GM18520 (cell line): ENCODE data around the gene TEKT1.

Experiments
- ATAC-seq: cut with Tn5 transposase; IDR thresholded peaks from one replicate; pipeline ENCODE4 v1.9.1; 2021; ENCODE audit not compliant: unreplicated experiment

TEKT1 gene

DNA sequence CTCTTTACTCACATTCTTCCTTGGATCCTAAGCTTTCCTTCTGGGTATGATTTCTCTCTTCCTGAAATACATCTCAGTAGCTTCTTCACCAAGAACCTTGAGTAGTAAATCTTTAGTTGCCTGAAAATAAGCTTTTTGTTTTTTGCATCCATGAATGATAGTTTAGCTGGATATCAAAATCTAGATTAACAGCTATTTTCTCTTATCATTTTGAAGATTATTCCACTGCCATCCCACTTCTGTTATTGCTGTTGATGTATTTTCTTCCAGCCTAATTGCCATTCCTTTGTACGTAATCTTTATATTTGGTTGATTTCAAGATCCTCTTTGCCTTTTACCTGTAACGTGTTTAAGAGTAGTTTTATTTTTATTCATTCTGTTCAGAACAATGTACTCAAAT is 63.1 kb downstream of the TEKT1 start:
- ATAC-seq = no peak

DNA sequence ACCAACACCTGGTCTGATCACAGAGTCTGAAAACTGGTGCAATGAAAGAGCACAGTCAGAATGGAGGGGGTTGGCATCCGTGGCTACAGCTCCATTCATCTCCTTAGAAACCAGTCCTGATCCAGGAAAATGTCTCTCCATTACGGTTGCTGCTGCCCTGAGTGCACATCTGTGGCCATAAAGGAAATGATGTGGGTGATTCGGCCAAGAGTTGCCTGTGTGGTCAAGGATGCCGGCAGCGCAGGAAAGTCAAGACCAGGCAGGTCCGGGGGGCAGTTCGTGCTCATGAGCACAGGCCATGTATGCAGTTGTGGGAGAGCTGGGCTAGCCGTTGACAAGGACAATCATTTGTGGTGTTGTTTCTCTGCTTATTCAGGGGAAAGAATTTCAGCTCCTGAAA is 69.8 kb downstream of the TEKT1 start:
- ATAC-seq = no peak

DNA sequence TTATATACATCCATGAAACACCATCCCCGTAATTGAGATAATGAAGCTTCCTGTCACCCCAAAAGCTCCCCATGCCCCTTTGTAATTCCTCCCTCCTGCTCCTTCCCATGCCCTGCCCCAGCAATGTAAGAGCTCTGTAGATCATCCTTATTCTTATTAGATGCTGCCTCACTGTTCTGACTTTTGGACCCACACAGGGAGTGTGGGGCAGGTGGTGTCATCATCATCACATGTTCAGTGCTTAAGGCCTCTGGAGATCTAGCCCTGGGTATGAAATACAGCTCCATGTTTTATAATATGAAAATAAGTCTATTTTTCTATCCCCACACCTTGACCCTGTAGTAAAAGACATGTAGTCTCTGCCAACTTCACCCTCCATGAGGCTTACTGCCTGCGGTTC is 73.8 kb downstream of the TEKT1 start:
- ATAC-seq = no peak

DNA sequence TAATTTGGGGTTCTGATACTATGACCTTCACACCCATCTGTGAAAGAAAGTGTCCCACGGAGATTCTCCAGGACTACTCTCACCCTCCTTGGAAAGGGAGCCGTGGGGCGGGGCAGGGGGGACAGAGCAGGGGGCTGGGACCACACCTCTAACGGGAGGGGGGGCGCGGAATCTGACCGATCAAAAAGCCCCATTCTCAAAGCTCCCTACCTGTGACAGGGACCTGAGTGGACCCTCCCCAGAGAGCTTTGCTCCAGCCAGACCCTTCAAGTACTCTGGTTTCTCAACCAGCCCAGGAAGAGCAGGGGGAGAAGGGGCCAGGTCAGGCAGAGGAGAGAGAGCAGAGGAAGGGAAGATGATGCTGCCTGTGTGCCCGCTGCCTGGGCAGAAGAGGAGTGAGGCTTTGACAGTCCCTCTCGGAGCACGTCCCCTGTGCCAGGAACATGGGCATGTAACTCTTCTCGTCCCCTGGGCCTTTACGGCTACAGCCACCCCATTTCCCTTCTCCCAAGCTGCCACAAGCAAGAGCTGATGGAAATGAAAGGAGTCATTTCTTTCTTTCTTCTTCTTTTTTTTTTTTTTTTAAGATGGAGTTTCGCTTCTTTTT is 75.0 kb downstream of the TEKT1 start:
- ATAC-seq = no peak

DNA sequence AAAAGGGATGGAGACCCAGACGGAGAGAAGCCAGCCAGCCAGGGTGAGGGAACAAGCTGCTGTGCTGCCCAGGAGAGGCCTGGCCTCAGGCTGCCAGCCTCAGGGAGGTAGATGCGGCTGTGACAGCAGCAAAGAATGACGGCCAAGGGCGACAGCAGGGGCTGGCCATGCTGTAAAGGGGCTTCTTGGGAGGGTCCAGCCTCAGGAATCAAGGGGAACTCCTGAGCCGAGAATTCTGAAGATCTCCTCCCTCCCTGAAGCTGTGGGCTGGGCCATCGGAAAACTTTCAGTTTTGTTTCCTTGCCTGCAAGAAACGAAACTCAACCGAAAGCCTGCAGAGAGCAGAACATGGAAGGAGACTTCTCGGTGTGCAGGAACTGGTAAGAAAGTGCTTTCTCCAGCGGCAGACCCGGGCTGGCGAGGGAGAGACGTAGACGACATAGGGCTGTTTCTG is 75.8 kb downstream of the TEKT1 start, which contains the start of gene XAF1:
TSS of gene XAF1 (plus strand) at position 316 of the 454 bp plus-strand sequence. CDS start at position 349, 33 bp downstream.
- ATAC-seq = no peak

DNA sequence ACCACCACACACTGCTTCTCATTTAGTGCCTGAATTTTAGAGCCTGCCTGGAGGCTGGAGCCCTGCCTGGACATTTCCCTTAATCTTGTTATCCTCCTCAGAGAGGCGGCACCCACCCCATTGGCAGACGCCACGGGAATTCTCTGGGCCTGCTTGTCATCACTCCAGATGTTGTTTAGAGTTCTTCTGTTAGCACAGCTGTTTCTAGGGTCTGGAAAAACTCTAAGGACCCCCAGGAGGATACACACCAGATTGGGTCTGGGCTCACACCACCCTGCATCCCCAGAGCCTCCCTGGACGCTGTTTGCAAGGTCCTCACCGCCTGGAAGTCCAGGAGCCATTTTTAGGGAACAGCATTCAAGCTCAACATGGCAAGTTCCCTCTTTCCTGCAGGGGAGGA is 76.2 kb downstream of the TEKT1 start:
- no peak for ATAC-seq

DNA sequence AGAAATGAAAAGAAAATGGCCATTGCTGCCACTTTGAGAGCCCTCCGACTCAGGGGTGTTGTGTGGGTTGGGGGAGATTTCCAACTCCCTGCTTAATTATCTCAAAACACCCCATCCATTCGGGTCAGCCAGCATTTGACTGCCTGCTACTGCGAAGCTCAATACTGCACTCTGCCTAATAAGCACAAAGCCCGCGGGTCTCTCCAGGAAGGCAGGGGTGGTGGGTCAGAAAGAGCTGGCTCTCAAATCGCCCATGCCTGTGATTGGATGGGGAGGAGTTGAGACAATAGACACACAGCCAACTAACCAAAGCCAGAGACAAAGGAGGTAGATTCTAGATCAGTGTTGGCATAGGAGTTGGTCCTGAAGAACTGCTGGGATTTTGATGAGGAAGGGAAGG is 78.0 kb downstream of the TEKT1 start:
- ATAC-seq = no peak

DNA sequence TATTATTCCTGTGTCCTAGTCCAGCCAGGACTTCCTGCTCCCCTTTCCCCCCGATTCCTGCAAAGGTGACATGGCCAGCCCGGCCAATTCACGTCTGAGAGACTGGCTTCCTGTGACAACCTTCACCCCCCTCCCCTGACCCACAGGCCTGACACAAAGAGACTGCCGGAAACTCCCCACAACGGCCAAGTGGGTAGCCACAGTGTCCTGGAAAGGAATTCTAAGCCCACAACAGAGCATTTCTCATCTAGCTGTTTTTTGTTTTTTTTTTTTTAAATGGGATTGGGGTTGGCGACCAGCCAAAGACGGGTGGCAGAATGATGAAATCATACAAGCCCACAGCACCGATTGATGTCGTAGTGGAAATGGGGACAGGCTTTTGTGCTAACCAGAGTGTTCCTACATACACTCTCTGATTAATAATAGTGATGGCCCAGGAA is 78.5 kb downstream of the TEKT1 start:
- no peak for ATAC-seq

DNA sequence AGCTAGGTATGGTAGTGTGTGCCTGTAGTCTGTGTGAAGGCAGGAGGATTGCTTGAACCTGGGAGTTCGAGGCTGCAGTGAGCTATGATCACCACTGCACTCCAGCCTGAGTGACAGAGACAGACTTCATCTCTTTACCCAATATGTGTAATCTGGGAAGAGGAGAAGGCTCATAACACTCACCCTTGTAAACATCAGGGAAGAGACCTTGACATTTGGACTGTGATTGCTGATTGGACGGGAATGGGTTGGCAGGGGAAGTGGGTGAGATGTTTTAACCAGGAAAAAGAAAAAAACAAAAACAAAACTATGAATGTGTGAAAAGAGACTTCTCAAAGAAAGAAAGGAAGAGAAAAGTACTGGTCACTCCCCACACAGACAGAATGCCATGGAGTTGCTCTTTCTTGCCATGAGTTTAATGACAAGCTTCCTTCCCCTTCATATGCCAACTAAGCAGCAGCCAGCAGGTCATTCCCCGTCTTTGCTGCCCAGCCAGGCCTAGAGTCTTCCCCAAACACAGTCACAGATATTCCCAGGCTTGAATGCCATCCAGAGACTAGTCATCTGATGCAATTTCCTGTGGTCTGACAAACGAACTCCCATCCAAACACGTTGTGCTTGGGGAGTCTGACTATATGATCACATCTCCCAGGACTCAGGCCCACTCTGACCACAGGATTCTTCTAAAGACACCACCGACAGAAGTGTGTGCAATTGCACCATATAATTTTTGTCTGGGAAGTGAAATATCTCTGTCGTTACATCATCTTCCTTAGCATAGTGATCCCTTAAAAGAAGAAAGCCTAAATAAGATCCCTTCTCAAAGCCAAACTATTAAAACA is 79.2 kb downstream of the TEKT1 start:
- ATAC-seq = no peak

DNA sequence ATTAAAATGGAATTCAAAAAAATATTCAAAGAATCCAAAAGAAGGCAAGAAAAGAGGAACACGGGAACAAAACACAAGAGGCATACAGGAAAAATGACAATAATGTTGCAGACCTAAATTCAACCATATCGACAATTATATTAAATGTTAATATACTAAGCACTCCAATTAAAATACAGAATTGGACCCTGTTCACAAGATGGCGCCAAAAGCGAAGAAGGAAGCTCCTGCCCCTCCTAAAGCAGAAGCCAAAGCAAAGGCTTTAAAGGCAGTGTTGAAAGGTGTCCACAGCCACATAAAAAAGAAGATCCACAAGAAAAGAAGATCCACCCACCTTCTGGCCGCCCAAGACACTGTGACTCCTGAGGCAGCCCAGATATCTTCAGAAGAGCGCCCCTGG is 82.0 kb downstream of the TEKT1 start:
- ATAC-seq = no peak

DNA sequence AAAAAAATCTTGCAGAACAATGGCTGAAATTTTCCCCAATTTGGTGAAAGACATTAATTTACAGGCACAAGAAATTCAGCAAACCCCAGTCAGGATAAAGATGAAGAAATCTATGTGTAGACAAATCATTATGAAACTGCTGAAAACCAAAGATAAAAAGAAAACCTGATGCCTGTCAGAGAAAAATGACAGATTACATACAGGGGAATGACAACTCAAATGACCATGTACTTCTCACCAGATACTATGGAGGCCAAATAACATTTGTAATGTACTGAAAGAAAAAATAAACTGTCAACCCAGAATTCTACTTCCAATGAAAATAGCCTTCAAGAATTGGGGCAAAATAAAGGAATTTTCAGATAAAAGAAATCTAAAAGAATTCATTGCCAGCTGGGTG is 82.9 kb downstream of the TEKT1 start:
- ATAC-seq = no peak
